Measurements from ENCODE around the gene CXCL3.

The CXCL3 gene

GRCh38 chr4:74009307-74009706, 29.2 kb downstream of the CXCL3 start:
- H3K4me1 ChIP-seq (ENCODE audit: low read depth, poor library complexity, severe bottlenecking): no peaks in the 10 kb centered on the region
- no peaks in the 10 kb centered on the region for H3K27me3 ChIP-seq (ENCODE audit: insufficient read depth, low read depth)
- no peak for TF ChIP-seq CTCF (conservative IDR thresholded peaks at IDR 0.05; ENCODE audit: low read depth, low read length)
- no peak overlapping the region for H3K27ac ChIP-seq
- H3K9ac ChIP-seq: no peak overlapping the region
- H3K36me3 ChIP-seq (ENCODE audit: insufficient read depth): no peaks in the 10 kb centered on the region
- H3K79me2 ChIP-seq (ENCODE audit: insufficient read depth, low read depth): no peaks in the 10 kb centered on the region
- H4K20me1 ChIP-seq (ENCODE audit: insufficient read depth): no peaks in the 10 kb centered on the region
- H3K4me3 ChIP-seq (IDR thresholded peaks at IDR 0.05; ENCODE audit: insufficient read depth, low read depth, low read length): no peak overlapping the region
- H2AFZ ChIP-seq (ENCODE audit: low read depth): no peak overlapping the region
- no peak overlapping the region for H3K4me2 ChIP-seq

GRCh38 chr4:74006009-74006476, 32.4 kb downstream of the CXCL3 start:
- Histone ChIP-seq H3K4me1 (ENCODE audit: low read depth, poor library complexity, severe bottlenecking) (no peaks in the 10 kb centered on the region), H3K4me3 (IDR thresholded peaks at IDR 0.05; ENCODE audit: insufficient read depth, low read depth, low read length) (no peak overlapping the region), H4K20me1 (ENCODE audit: insufficient read depth) (no peaks in the 10 kb centered on the region), H3K27ac (no peak overlapping the region), H3K4me2 (no peak overlapping the region), H3K36me3 (ENCODE audit: insufficient read depth) (no peaks in the 10 kb centered on the region), H2AFZ (ENCODE audit: low read depth) (no peak overlapping the region), H3K27me3 (ENCODE audit: insufficient read depth, low read depth) (no peaks in the 10 kb centered on the region), H3K9ac (no peak overlapping the region), H3K79me2 (ENCODE audit: insufficient read depth, low read depth) (no peaks in the 10 kb centered on the region)
- TF ChIP-seq CTCF (conservative IDR thresholded peaks at IDR 0.05; ENCODE audit: low read depth, low read length): no peak

GRCh38 chr4:74005528-74005927, 33.0 kb downstream of the CXCL3 start:
- H3K36me3 ChIP-seq (ENCODE audit: insufficient read depth): no peaks in the 10 kb centered on the region
- no peak overlapping the region for H3K27ac ChIP-seq
- TF ChIP-seq CTCF (conservative IDR thresholded peaks at IDR 0.05; ENCODE audit: low read depth, low read length): no peak
- H2AFZ ChIP-seq (ENCODE audit: low read depth): no peak overlapping the region
- H3K4me2 ChIP-seq: no peak overlapping the region
- H4K20me1 ChIP-seq (ENCODE audit: insufficient read depth): no peaks in the 10 kb centered on the region
- H3K79me2 ChIP-seq (ENCODE audit: insufficient read depth, low read depth): no peaks in the 10 kb centered on the region
- H3K4me1 ChIP-seq (ENCODE audit: low read depth, poor library complexity, severe bottlenecking): no peaks in the 10 kb centered on the region
- H3K9ac ChIP-seq: no peak overlapping the region
- no peaks in the 10 kb centered on the region for H3K27me3 ChIP-seq (ENCODE audit: insufficient read depth, low read depth)
- no peak overlapping the region for H3K4me3 ChIP-seq (IDR thresholded peaks at IDR 0.05; ENCODE audit: insufficient read depth, low read depth, low read length)

- Histone ChIP-seq H3K27me3 (ENCODE audit: insufficient read depth, low read depth) (no peaks in the 10 kb centered on the region), H4K20me1 (ENCODE audit: insufficient read depth) (no peaks in the 10 kb centered on the region), H3K9ac (no peak overlapping the region), H3K4me1 (ENCODE audit: low read depth, poor library complexity, severe bottlenecking) (no peaks in the 10 kb centered on the region), H3K27ac (no peak overlapping the region), H3K4me3 (IDR thresholded peaks at IDR 0.05; ENCODE audit: insufficient read depth, low read depth, low read length) (no peak overlapping the region), H3K36me3 (ENCODE audit: insufficient read depth) (no peaks in the 10 kb centered on the region), H2AFZ (ENCODE audit: low read depth) (no peak overlapping the region), H3K4me2 (no peak overlapping the region), H3K79me2 (ENCODE audit: insufficient read depth, low read depth) (no peaks in the 10 kb centered on the region)
- no peak for TF ChIP-seq CTCF (conservative IDR thresholded peaks at IDR 0.05; ENCODE audit: low read depth, low read length)
Measured at GRCh38 chr4:74004668-74005067, 33.8 kb downstream of the CXCL3 start.

Measured in KMS-11 (cell line).